SHP77 treated with DMSO at 0.1 percent for 48 hours (cell line): Measurements from ENCODE around the gene COPS3.

Source experiments
- DNase-seq: peaks from one replicate; lab custom pipeline; 2025; lab: John Stamatoyannopoulos, UW

COPS3 gene

DNA sequence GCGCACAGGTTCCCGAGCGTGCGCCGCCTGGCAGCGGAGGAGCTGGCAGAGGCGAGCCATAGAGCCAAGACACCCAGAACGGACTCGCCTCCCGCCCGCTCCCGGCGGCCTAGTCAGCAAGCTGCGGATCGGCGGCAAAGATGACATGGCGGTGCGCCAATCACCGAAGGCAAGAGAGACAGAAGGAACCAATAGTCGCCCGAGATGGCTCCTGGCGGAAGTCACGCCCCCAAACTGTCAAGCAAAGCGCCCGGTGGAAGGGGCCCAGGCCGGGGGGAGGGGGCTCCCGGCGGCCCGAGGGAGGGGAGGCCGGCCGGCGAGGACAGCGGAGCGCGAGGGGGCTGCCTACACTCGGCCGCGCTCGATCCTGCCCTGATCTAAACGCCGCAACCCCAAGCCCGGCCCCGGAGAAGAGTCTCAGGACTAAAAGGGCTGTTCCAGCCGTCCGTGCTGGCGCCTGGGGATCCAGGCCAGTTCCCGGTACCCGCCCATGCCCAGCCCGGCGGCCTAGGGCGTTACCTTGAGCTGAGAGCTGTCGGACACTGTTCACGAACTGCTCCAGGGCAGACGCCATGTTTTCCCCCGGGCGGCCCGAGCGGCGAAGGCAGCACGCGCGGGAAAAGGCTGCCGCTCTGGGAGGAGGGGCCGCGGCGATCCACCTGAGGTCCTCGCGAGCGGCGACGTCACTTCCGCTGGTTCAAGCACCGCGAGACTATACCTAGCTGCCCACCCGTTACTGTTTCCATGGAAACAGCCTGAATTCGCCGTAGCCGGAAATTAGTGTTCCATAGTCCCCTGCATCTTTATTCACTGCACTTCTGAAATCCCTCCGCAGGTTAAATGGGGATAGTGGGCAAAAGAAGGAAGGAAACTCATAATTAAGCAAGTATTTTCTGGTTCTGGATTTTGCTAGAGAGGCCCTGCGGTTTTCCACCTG, at the start of gene COPS3:
TSS of gene COPS3 (minus strand) at position 634 of the 937 bp plus-strand sequence. CDS start at position 574, 60 bp downstream.
- peak; percentile 100 for DNase-seq

DNA sequence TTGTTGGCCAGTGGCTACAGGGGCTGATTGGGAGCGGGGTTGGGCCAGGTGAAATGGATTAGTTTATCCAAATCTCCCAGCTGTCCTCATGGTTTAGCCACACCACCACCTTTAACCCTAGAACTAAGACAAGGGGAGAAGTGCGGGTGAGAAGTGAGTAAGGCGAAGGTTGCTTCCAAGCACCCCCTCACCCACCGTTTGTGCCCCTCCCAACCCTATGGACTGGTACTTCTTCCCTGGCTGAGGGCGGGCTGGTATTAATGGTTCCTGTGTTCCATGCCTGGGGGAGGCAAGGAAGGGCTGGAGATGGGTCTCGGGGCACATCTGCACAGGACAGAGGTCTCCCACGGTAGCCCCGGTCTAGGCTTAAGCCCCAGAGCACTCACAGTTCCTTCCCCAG, 47.2 kb upstream of the COPS3 start:
- DNase-seq: no peak

DNA sequence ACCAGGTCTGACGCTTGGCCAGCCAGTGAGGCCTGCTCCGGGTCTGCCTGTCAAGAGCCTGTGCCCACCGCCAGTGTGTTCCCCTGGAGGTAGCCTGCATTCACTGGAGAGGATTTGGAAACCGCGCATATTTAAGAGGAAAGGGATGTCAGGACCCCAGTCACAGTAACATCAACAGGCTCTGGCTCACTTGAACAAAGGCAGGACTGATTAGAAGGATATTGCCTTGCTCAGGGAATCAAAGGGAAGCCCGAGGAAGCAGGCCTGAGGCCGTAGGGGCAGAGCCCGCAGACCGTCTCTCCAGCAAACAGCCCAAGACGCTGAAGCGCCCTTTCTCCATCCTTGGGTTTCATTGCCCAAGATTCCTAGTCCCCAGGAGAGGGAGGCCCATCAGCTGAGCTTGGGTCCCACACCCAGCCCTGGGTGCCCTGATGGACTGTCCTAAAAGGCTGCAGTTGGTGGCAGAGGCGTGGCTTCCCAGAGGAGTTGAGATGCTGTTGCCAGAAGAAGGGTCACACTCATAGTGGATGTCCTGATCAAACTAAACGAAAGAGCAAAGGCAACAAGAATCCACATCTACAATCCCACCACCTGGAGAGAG, 45.3 kb upstream of the COPS3 start:
- no peak for DNase-seq

DNA sequence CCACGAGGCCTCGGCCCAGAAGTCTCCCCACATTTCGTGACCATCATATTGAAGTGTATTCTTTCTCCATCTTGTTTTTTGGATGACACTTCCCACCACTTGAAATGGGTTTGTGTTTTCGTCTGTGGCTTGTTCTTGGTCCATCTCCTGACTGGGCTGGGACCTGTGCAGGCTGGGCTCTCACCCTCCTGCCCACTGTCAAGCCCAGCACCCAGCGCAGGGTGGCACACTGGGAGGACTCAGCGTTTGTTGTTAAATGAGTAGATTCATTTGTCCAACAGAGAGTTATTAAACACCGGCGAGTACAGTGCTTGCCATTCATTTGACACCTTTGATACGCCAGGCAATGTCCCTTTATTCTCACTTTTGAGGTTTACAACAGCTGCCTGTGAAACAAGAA, 44.8 kb upstream of the COPS3 start:
- no peak for DNase-seq

DNA sequence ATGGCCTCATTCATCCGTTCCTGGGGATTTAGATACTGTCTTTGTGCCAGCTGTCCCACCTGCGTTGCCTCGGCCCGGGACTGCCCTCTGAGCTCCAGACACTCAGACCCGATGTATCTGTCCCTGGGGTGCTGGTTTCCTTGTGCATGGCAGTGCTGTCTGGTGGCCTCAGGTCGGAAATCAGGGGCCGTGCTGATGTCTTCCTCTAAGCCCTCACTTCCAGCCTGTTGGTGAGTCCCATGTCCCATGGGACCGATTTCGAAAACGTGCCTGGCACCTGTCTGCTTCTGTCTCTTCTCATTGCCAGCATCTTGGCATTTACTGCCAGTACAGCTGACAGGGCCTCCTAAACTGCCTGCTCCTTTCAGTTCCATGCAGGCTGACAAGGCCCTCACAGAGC, 44.2 kb upstream of the COPS3 start:
- DNase-seq: no peak

DNA sequence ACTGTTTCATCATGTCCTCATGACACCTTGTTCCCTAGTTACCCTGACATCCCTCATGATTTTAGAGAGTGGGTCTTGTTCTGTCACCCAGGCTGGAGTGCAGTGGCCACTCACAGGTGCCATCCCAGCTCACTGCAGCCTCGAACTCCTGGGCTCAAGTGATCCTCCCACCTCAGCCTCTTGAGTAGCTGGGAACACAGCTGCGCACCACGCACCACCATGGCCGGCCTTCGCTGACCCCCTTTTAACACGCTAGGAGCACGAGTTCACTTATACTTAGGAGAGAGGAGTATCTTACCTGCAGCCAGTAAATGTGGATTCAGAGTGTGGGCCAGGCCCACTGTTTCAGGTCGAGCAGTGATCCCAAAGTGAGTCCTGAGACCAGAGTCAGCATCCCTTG, 43.6 kb upstream of the COPS3 start:
- no peak for DNase-seq

DNA sequence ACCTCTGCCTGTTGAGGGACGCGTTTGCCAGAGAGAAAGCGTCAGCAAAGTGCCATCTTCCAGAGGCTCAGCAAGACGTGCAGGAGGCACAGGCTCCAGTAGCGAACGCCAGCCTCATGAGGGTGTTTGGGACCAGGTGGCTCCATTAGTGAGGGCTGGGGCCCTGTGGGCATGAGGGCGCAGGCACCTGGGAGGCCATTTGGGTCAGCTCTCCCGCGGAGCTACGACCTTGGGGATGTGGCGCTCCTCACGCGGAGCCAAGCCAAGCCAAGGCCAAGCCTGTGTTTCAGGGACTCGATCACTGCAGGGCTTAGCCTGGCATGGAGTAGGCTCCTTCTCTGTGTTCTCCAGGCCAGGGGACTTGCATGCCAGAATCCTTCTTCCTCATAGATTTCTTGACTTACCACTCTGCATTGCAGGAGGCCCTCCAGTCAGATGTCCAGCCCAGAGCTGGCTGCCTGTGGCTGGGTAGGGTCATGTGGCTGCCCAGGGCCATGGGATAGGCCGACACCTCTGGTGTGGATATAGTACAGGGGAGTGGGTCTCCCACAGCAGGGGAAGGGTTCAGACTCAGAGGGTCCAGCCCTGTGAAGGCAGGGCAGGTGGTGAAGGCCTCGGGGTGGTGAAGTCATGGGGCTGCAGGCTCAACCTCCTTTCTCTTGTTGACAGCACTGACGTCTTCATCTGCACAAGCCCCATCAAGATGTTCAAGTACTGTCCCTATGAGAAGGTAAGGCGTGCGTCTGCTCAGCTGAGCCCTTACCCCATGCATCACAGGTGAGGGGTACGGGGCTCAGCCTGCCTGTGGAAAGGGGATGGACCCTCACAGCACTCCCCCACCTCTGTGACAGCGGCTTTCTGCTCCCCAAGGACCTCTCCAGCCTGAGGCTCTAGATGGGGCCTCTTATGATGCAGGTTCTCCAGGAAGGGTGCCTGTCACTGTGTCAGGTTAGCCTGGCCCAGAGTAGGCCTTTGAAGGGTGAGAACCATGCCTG, 41.8 kb upstream of the COPS3 start:
- DNase-seq: no peak

DNA sequence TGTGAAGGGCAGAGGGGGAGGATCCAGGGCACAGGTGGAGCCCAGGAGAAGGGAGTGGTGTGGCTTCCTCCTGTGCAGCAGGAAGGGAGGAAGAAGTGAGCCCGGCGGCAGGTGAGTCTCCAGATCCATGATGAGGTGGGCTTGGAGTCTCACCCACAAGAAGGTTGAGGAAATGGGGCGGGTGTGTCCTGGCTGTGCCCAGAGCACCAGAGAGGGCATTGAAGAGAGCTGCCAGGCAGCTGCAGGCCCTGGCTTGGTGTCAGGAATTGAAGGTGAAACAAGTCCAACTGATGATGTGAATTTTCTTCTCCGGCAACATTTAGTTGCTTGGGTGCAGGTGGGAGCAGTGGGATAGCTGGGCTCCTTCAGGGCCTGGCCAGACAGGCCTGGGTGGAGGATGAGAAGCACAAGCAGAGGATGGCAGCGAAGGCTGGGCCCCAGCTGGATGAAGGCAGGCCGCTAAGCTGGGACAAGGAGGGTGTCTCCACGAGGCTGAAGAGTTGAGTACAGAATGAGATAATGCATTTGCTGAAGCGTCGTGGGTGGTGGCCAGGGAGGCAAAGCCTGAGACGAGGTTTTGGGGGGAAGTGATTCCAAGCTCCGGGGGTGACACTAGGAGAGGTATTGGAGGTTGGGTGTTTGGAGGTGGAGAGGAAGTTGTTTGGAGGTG, 40.4 kb upstream of the COPS3 start:
- DNase-seq: no peak

DNA sequence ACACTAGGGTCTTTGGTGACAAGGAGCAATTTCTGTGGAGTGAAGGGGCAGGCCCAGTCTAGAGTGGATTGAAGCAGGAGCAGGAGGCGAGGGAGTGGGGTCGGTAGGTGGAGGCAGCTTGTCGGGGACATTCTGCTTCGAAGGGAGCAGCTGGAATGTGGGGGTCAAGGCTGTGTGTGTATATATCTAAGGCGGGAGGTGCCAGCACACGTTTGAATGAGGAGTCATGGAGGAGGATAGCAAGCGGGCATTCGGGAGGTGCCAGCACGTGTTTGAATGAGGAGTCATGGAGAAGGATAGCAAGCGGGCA, 39.8 kb upstream of the COPS3 start:
- DNase-seq: no peak

DNA sequence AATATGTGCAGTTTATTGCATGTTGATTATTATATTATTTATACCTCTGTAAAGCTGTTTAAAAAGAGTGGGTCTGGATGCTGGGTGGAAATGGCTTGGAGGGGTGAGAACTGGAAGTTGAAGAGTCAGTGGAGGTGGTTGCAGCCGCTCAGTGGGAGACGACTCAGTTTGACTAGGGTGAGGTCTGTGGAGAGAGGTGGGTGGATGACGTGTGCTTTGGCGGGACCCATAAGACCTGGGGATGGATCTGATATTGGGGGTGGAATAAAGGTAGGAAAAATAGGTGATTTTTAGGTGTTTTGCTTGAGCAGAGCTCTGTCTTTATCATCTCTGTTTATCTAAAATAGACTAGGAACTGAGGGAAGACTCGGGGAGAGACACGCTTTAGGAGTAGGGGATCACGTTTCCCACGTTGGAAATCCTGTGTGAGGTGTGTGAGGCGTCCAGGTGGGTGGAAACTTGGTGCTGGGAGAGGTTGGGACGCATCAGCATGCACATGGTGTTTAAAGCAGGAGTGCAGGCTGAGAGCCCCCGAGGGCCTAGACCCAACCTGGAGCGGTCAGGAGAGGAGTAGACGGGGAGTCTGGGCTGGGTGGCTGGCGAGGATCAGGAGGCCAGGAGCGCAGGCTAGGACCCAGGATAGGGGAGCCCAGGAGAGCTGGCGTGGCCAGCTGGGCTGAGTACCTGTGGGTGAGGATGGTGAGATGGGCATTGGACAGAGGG, 39.3 kb upstream of the COPS3 start:
- no peak for DNase-seq

DNA sequence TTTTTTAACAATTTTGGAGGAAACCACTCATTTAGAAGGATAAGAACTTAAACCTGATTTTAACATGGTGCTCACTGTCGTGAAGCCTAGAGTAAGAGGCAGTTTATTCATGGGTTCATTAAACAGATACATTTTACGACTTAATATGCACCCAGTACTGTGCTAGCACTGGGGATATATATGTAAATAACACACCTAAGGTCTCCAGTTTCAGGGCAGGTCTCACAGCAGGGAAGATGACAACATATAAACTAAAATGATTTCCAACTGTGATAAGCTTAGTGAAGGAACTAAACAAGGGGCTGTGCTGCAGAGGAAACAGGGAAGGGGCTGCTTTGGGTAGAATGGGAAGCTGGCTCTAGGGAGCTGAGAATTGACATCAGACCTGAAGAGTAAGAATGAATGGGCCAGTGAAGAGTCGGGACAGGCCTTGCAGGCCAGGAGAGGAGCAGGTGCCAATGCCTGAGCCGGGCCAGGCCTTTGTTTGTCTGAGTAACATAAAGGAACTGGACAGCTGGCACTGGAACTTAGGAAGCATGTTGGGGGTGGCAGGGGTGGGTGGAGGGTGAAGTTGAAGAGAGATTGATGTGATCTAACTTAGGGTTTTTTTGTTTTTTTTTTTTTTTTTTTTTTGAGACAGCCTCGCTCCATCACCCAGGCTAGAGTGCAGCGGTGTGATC, 34.2 kb upstream of the COPS3 start:
- DNase-seq: peak; percentile 81

DNA sequence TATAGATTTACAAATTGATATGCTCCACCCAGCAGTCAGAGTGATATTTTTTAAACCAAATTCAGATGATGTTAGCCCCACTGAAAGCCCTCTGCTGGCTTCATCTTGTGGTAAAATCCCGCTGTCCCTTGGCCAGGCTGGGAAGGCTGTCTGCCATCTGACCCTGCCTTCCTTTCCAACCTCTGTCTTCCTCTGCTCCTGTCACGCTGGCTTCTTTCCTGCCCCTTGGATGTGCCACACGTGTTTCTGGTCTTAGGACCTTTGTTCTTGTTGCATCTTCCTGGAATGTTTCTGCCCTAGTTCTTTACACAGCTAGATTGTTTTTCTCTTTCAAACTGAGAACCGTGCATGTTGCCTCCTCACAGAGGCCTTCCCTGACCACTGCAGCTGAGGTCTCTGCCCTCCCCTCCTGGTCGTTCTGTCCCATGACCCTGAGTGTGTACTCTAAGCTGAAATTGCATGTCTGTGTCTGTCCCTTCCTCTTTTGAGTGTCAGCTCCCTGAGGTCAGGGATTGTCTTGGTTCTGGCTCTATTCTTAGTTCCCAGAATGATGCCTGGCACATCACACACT, 33.5 kb upstream of the COPS3 start:
- no peak for DNase-seq

DNA sequence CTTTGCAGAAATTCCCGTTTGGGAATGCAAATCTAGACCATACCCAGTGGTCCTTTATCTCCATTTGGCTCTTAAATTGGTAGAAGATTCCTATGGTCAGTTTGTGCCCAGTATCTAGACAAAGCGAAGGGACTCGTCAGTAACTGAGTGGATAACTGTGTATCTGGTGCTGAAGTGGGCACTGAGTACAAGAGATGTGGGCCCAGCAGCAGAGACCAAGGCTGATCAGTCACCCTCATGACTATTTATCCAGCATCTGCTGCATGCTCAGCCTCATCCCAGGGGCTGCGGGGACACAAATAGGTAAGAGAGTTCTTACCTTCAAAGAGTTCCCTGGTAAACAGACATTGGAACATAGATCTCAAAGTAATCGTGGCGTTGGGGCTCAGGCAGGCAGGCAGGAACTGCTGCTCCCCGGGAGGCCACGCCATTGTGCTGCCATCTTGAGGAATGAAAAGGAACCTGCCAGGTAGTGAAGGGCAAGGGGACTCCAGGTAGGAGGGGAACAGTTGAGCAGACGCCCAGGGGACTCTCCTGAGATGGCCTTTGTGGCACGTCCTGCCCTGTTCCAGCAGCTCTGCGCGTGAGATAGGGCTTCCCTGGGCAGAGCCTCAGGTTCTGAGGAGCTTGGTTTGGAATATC, 32.4 kb upstream of the COPS3 start:
- DNase-seq: peak; percentile 79

DNA sequence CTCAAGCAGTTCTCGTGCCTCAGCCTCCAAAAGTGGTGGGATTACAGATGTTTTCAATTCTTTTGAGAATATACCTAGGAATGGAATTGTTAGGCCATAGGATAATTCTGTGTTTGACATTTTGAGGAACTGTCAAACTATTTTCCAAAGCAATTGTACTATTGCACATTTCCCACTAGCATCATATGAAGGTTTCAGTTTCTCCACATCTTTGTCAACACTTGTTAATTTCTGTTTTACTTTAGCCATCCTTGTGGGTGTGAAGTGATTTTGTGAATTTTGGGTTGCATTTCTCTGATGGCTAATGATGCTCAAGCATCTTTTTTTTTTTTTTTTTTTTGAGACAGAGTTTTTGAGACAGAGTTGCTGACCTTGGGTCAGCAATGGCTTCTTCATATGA, 28.3 kb upstream of the COPS3 start:
- no peak for DNase-seq

DNA sequence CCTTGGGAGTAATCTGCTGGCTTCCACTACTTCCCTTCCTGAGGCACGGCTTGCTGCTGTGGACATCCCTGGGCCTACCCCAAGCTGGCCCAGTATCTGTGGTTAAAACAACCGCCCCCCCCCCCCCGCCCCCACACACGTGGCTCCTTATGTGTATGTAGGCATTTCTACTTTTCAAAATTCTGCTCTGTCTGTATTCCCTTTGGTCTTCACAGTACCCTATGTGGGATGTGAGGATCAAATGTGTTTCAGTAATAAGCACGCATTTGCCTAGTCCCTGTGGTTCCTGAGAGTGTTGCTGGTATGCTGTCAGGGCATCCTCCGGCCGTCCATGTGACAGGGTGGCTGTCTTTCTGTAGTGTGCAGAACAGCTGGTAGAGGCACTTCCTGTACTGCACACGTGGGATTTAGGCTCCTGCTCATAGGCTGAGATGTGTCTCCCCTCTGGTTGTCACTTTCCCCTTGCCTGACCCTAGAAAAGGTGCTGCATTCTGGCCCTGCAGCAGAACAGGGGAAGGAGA, 24.3 kb upstream of the COPS3 start:
- peak; percentile 96 for DNase-seq

DNA sequence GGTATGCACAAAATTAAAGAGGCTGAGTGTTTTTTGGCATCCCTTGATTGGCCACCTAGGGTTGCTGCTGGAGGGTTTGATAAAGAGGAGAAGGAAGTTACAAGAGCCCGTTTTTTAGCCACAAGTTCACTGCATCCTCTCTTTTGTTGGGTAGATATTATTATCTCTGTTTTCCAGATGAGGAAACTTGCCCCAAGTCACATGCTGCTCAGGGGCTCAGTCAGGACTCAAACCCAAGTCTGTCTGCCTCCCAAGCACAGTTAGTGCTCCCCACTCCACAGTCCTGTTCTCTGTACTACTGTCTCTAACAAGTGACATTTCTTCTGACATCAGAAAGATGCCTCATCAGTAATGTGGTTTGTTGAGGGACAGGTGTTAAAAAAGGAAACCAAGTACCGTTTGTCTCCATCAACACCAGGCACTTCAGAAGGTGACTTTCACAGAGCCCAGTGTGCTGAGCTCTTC, 23.5 kb upstream of the COPS3 start:
- no peak for DNase-seq

DNA sequence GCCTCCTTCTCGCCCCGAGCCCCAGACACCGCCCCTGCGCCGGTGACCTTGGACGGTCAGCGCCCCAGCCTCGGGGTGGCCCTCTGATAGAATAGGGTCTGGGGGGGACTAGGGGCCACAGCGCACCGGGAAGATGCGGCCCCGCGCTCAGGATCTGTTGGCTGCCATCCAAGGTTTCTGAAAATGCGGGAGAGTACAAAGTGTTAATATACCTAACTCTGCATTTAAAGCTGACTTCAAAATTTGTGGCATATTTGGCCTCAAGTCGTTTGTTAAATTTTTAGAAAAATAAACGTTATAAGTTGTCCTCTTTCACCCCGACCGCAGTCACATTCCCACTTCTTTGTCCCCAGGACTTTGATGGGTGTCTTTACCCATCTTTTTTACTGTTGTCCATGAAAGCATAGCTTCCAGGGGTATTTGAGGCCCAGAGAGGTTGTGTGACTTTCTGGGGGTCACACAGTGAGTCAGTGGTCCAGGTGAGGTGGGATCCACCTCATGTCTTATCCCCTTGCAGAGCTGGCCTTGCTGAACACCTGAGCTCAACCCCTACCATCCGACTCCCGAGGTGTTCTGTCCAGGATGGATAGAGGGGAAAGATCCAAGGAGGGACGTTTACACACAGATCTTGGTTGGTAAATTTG, 22.9 kb upstream of the COPS3 start:
- peak; percentile 36 for DNase-seq

DNA sequence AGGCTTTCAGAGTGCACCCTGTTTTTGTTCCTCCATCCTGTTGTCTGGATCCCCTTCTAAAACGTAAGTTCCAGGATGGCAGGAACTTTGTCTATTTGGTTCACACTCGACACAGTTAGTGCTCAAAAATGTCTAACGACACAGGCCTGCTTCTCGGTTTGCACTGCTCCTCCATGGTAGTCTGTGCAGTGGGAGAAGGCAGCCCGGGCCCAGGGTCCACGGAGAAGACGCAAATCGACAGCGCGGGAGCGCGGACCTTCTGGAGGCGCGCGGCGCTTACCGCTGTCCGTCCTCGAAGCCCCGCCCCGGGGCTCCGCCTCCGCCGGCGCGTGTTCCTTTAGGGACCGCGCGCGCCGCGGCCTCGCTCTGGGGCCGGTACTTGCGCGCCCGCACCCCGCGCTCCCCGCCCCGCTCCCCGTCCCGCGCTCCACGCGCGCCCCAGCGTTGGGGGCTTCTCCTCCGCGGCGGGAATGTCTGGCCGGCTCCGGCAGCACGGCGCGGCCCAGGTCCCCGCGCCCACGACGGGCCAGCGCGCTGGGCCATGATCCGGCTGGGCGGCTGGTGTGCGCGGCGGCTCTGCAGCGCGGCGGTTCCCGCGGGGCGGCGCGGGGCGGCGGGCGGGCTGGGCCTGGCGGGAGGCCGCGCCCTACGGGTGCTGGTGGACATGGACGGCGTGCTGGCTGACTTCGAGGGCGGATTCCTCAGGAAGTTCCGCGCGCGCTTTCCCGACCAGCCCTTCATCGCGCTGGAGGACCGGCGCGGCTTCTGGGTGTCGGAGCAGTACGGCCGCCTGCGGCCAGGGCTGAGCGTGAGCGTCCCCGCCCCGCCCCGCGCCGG, 22.2 kb upstream of the COPS3 start, which contains the start of gene NT5M:
TSS of gene NT5M (plus strand) at position 364 of the 837 bp plus-strand sequence. CDS start at position 542, 178 bp downstream.
- peak; percentile 94 for DNase-seq
